Endothelial cell (in vitro differentiated cells): Measurements from ENCODE around the gene BORCS8. TPM values are rescaled to one million over a fixed set of nuclear protein-coding genes. Genes with fewer than 3 reads are reported as not detected.

Source experiments
- DNase-seq: peaks from one replicate; pipeline ENCODE4 v3.0.0; 2021; ENCODE audit warnings: low spot score
- H3K27ac Mint-ChIP-seq: one replicate; pipeline ENCODE4 v1.8.0; 2021; ENCODE audit warnings: mixed read lengths, inconsistent platforms; ENCODE audit not compliant: unreplicated experiment
- H3K27me3 Mint-ChIP-seq: one replicate; pipeline ENCODE4 v1.8.0; 2021; ENCODE audit warnings: mild to moderate bottlenecking, moderate library complexity, mixed read lengths, inconsistent platforms; ENCODE audit not compliant: unreplicated experiment
- H3K36me3 Mint-ChIP-seq: one replicate; pipeline ENCODE4 v1.8.0; 2021; ENCODE audit warnings: mild to moderate bottlenecking, low read depth, mixed read lengths, inconsistent platforms; ENCODE audit not compliant: unreplicated experiment
- H3K4me1 Mint-ChIP-seq: one replicate; pipeline ENCODE4 v1.8.0; 2021; ENCODE audit warnings: mild to moderate bottlenecking, mixed read lengths, inconsistent platforms; ENCODE audit not compliant: unreplicated experiment
- H3K4me3 Mint-ChIP-seq: one replicate; pipeline ENCODE4 v1.8.0; 2021; ENCODE audit warnings: mild to moderate bottlenecking, mixed read lengths, inconsistent platforms; ENCODE audit not compliant: unreplicated experiment
- H3K9me3 Mint-ChIP-seq: one replicate; pipeline ENCODE4 v1.8.0; 2021; ENCODE audit warnings: mixed read lengths, inconsistent platforms; ENCODE audit not compliant: unreplicated experiment
- long read RNA-seq: library from polyadenylated mRNA; unstranded; transcript quantifications from one replicate; pipeline ENCODE4 v2.0.0, GENCODE V29; 2020; ENCODE audit not compliant: unreplicated experiment
- total RNA-seq: library from RNA; stranded (reverse); fragmentation: NEBNext Ultra II Directional; extraction: Animal tissue kit (Norgen Biotek cat#: 25700); gene quantifications from one replicate; pipeline ENCODE4 v1.2.1, GENCODE V29; 2021; ENCODE audit not compliant: unreplicated experiment
- TF ChIP-seq, protein P1 (sequence below): fragments of 200-600 bp; sonication (generic); IDR thresholded peaks from one replicate; pipeline ENCODE4 v1.5.0; 2021; ENCODE audit warnings: antibody characterized with exemption; ENCODE audit not compliant: unreplicated experiment

Gene BORCS8
- total RNA-seq, result 31.3 TPM
- long read RNA-seq, transcript BORCS8-202 (6 exons, 1,429 nt), result major isoform, 18 of 30 reads
- long read RNA-seq, transcript BORCS8-203 (4 exons, 1,489 nt), result minor isoform, 7 of 30 reads
- long read RNA-seq, partial matches to known transcripts, result 2 of 30 reads
- long read RNA-seq, other reads (novel, unspliced or antisense), result 2 of 30 reads

DNA sequence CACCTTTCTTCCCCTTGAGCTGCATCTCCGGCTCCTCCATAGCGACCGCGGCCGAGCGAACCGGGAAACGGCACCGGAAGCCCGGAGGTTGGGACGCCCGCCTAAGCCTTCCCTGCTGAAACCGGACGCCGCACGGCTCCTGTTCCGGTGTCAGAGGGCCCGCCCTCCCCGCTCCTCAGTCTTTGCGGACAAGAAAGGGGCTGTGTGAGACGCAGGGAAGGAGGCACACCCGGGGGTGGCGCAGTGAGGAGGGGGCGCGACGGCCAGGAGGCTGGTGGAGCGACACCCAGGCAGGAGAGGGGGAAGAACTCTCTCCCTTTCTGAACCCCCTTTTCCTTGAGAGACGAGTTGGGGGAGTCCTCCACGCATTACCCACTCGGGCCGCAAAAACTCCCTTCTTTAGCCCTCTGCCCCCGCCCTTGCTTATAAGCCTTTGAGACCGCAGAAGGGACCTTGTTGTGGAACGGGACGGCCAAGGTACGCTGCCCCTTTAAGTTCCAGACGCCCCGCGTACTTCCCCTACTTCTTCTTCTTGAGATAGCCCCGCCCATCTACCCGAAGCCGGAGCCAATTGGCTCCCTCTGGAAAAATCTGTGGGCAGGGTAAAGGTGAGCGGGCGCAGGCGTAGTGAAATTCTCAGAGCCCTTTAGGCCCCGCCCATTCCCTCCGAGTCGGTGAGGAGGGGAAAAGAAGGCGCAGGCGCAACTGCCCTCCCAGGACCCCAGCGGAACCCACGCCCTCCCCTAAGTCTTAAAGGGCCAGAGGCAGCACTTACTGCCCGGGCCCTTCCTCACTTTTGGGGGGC is at the start of gene BORCS8, which contains the start of gene RFXANK:
BORCS8 (minus strand) TSS at position 75 of the 805 bp plus-strand sequence; CDS start at position 40, 35 bp downstream.
RFXANK (plus strand) TSS at position 181 of the 805 bp plus-strand sequence. CDS start 1,689 bp downstream, outside the sequence.
- TF ChIP-seq, protein P1, sequence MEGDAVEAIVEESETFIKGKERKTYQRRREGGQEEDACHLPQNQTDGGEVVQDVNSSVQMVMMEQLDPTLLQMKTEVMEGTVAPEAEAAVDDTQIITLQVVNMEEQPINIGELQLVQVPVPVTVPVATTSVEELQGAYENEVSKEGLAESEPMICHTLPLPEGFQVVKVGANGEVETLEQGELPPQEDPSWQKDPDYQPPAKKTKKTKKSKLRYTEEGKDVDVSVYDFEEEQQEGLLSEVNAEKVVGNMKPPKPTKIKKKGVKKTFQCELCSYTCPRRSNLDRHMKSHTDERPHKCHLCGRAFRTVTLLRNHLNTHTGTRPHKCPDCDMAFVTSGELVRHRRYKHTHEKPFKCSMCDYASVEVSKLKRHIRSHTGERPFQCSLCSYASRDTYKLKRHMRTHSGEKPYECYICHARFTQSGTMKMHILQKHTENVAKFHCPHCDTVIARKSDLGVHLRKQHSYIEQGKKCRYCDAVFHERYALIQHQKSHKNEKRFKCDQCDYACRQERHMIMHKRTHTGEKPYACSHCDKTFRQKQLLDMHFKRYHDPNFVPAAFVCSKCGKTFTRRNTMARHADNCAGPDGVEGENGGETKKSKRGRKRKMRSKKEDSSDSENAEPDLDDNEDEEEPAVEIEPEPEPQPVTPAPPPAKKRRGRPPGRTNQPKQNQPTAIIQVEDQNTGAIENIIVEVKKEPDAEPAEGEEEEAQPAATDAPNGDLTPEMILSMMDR, result no peak
- Mint-ChIP-seq H3K27ac (peak within 1 kb of the TSS; percentile 97), H3K9me3 (no peaks in the 10 kb centered on the region), H3K27me3 (peaks cover 14% of the 10 kb centered on the region), H3K4me1 (peaks cover 24% of the 10 kb centered on the region), H3K4me3 (peak within 1 kb of the TSS; percentile 97), H3K36me3 (peaks cover 9% of the 10 kb centered on the region)
- peak; percentile 98 for DNase-seq

DNA sequence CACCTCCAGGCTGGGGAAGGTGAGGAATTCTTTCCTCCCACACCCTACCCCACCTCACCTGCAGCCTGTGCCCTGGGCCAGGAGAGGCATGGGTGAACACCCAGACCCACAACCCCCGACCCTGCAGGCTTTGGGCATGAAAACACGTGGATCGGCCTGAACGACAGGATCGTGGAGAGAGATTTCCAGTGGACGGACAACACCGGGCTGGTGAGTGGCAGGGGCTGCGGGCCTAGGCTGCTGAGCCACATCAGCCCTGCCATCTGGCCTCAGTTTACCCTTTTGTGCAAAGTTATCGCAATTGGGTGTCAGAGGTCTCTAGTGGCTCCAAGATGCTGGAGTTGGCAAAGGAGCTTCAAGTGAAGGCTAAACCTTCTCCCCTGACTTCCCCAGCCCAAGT is 48.5 kb upstream of the BORCS8 start:
- no peak overlapping the region for H3K27ac Mint-ChIP-seq

DNA sequence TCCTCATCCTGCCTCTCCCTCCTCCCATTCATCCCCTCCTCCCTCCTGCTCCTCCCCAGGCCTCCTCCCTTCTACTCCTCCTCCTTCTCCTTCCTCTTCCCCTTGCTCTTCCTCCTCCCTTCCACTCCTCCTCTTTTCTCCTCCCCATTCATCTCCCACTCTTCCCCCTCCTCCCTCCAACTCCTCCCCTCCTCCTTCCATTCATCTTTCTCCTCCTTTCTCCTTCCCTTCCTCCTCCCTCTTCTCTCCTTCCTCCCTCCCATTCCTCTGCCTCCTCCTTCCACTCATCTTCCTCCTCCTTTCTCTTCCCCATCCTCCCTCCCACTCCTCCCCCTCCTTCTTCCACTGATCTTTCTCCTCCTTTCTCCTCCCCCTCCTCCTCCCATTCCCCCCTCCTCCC is 47.7 kb upstream of the BORCS8 start:
- TF ChIP-seq, protein P1, result no peak

More for the DNA sequence above, 48.5 kb upstream of the BORCS8 start:
- no peaks in the 10 kb centered on the region for H3K4me1 Mint-ChIP-seq
- no peaks in the 10 kb centered on the region for H3K36me3 Mint-ChIP-seq
- peaks cover 10% of the 10 kb centered on the region for H3K27me3 Mint-ChIP-seq
- TF ChIP-seq, protein P1, result no peak
- no peak for DNase-seq
- H3K4me3 Mint-ChIP-seq, result no peak overlapping the region
- peaks cover 6% of the 10 kb centered on the region for H3K9me3 Mint-ChIP-seq

DNA sequence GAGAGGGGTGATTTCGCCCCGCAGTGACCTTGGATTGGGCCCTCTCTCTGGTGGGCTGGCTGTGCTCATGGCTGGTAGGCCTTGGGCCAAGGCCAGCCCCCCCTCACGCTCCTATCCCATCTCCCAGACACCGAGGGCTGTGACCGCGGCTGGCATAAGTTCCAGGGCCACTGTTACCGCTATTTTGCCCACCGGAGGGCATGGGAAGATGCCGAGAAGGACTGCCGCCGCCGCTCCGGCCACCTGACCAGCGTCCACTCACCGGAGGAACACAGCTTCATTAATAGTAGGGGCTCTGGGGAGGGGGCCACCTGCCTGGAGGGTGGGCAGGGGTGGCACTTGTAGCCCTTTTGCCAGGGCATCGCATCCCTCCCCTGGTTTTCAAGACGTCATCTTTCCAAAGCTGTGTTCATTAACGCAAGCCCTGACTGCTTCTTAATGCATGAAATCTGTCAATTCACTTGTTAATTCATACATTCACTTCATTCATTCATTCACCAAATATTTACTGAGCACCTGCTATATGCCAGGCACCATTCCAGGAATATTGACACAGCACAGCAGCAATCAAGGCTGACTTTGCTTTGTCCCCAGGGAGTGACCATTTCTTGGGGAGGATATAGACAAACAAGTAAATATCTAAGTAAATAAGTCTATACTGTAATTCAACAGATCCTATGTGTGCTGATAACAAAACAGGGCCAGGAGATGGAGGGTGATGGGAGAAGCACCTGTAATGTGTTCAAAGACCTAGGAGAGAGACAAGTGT is 46.4 kb upstream of the BORCS8 start:
- Mint-ChIP-seq H3K9me3 (peaks cover 6% of the 10 kb centered on the region), H3K27me3 (peaks cover 10% of the 10 kb centered on the region), H3K4me3 (no peak overlapping the region), H3K4me1 (no peaks in the 10 kb centered on the region), H3K27ac (no peak overlapping the region), H3K36me3 (no peaks in the 10 kb centered on the region)
- TF ChIP-seq, protein P1, result no peak
- no peak for DNase-seq

More for the DNA sequence above, 47.7 kb upstream of the BORCS8 start:
- DNase-seq, result no peak
- Mint-ChIP-seq H3K4me3 (no peak overlapping the region), H3K4me1 (no peaks in the 10 kb centered on the region), H3K27ac (no peak overlapping the region), H3K36me3 (no peaks in the 10 kb centered on the region), H3K9me3 (peaks cover 6% of the 10 kb centered on the region), H3K27me3 (peaks cover 10% of the 10 kb centered on the region)
